Left kidney (tissue), 2 donors: ENCODE results near the gene MYO6. TPM values are rescaled to one million over a fixed set of nuclear protein-coding genes. Genes with fewer than 3 reads are reported as not detected.

ENCODE experiments used
- DNase-seq: peaks from one replicate; pipeline ENCODE4 v3.0.0-alpha.2; 2013
- polyA plus RNA-seq: library from polyadenylated mRNA; unstranded; fragments of 120-200 nt; gene quantifications from one replicate; pipeline ENCODE4 v1.2.1, GENCODE V29; 2013; ENCODE audit not compliant: insufficient read length

The MYO6 gene
- polyA plus RNA-seq, 1 donor, result 118 TPM

GRCh38 chr6:75946146-75946831 is 197.2 kb downstream of the MYO6 start:
- DNase-seq, result no peak

GRCh38 chr6:75947935-75948334 is 198.9 kb downstream of the MYO6 start:
- no peak for DNase-seq

GRCh38 chr6:75952128-75952527 is 203.1 kb downstream of the MYO6 start:
- no peak for DNase-seq

- no peak for DNase-seq
Measured at GRCh38 chr6:75963569-75963968, 214.5 kb downstream of the MYO6 start.

GRCh38 chr6:75968143-75968542 is 219.1 kb downstream of the MYO6 start:
- no peak for DNase-seq

Other genes with a start within 250 kb of the MYO6 start
- 186 TPM for gene SENP6, start 147.4 kb upstream of the MYO6 start, polyA plus RNA-seq